Hepatocyte (in vitro differentiated cells): ENCODE data around the gene NFU1. TPM values are rescaled to one million over a fixed set of nuclear protein-coding genes. Genes with fewer than 3 reads are reported as not detected.

ENCODE experiments used
- DNase-seq: peaks from one replicate; pipeline ENCODE4 v3.0.0-alpha.2; 2016; ENCODE audit warnings: low spot score
- H2AFZ ChIP-seq: fragments of 200-600 bp; sonication (generic); 2 replicates; pipeline ENCODE4 v1.6.0; 2016; ENCODE audit warnings: antibody characterized with exemption, mild to moderate bottlenecking
- H3K27ac ChIP-seq: fragments of 200-600 bp; sonication (generic); 2 replicates; pipeline ENCODE4 v1.5.1; 2016; ENCODE audit warnings: mild to moderate bottlenecking
- H3K27me3 ChIP-seq: fragments of 200-600 bp; sonication (generic); 2 replicates; pipeline ENCODE4 v1.6.1; 2016
- H3K36me3 ChIP-seq: fragments of 200-600 bp; sonication (generic); replicated peaks from 2 replicates; pipeline ENCODE4 v1.5.1; 2016; ENCODE audit warnings: low read depth; ENCODE audit not compliant: insufficient read depth
- H3K4me1 ChIP-seq: fragments of 200-600 bp; sonication (generic); 2 replicates; pipeline ENCODE4 v1.5.1; 2016; ENCODE audit warnings: mild to moderate bottlenecking, moderate library complexity; ENCODE audit not compliant: insufficient read depth
- H3K4me2 ChIP-seq: fragments of 200-600 bp; sonication (generic); 2 replicates; pipeline ENCODE4 v1.6.0; 2016
- H3K4me3 ChIP-seq: fragments of 200-600 bp; sonication (generic); 2 replicates; pipeline ENCODE4 v1.5.1; 2016; ENCODE audit warnings: mild to moderate bottlenecking
- H3K79me2 ChIP-seq: fragments of 200-600 bp; sonication (generic); 2 replicates; pipeline ENCODE4 v1.6.0; 2017; ENCODE audit warnings: mild to moderate bottlenecking
- H3K9me2 ChIP-seq: fragments of 200-600 bp; sonication (generic); replicated peaks from 2 replicates; pipeline ENCODE4 v1.6.0; 2017; ENCODE audit warnings: mild to moderate bottlenecking; ENCODE audit not compliant: insufficient read depth
- H3K9me3 ChIP-seq: fragments of 200-600 bp; sonication (generic); 2 replicates; pipeline ENCODE4 v1.5.1; 2016; ENCODE audit warnings: low read depth, mild to moderate bottlenecking
- H4K20me1 ChIP-seq: fragments of 200-600 bp; sonication (generic); 2 replicates; pipeline ENCODE4 v1.6.0; 2016; ENCODE audit warnings: mild to moderate bottlenecking; ENCODE audit not compliant: insufficient read depth, poor library complexity, severe bottlenecking
- CTCF ChIP-seq: fragments of 200-600 bp; sonication (generic); IDR thresholded peaks from 2 replicates; pipeline ENCODE4 v1.5.1; 2016; ENCODE audit warnings: antibody characterized with exemption, mild to moderate bottlenecking; ENCODE audit not compliant: poor library complexity
- EZH2 ChIP-seq: fragments of 200-600 bp; sonication (generic); IDR thresholded peaks from 2 replicates; pipeline ENCODE4 v1.6.1; 2016; ENCODE audit warnings: antibody characterized with exemption, mild to moderate bottlenecking, borderline replicate concordance
- EZH2phosphoT487 ChIP-seq: fragments of 200-600 bp; sonication (generic); IDR thresholded peaks from one replicate; pipeline ENCODE4 v1.6.1; 2018; ENCODE audit warnings: antibody characterized with exemption, mild to moderate bottlenecking, low read depth, moderate library complexity; ENCODE audit not compliant: unreplicated experiment, severe bottlenecking
- WGBS: methylation state at CpG from one replicate; pipeline ENCODE4 v1.1.6; 2016; ENCODE audit warnings: low lambda C conversion rate; ENCODE audit errors: missing lambda C conversion rate; 5-methylcytosine and 5-hydroxymethylcytosine counted together
- polyA plus RNA-seq: library from polyadenylated mRNA; unstranded; fragments of >200 nt; fragmentation: Nextera tagmentation; extraction: Ambion mirVana; gene quantifications from 2 replicates; pipeline ENCODE4 v1.2.1, GENCODE V29; 2016
- total RNA-seq: library from RNA; depleted of rRNA; stranded (reverse); fragments of >200 nt; gene quantifications from 2 replicates; pipeline ENCODE4 v1.2.3, GENCODE V29; 2014

The NFU1 gene
- total and polyA plus RNA-seq, 2 experiments from 2014 or later: 50.6 to 79.1 TPM

GRCh38 chr2:69397234-69397633 lies 40.0 kb downstream of the NFU1 start:
- Histone ChIP-seq H3K27me3 (no peaks in the 10 kb centered on the region), H4K20me1 (no peaks in the 10 kb centered on the region), H2AFZ (no peak overlapping the region), H3K4me3 (no peak overlapping the region), H3K27ac (no peak overlapping the region), H3K36me3 (no peaks in the 10 kb centered on the region), H3K4me2 (no peak overlapping the region), H3K4me1 (no peaks in the 10 kb centered on the region), H3K79me2 (no peaks in the 10 kb centered on the region), H3K9me3 (no peaks in the 10 kb centered on the region), H3K9me2 (no peaks in the 10 kb centered on the region)
- no peak for DNase-seq
- TF ChIP-seq EZH2 (no peak), CTCF (no peak), EZH2phosphoT487 (no peak)

GRCh38 chr2:69395866-69396265 lies 41.4 kb downstream of the NFU1 start:
- H3K27ac ChIP-seq: no peak overlapping the region

GRCh38 chr2:69393963-69394362 lies 43.3 kb downstream of the NFU1 start:
- H3K9me3 ChIP-seq: no peaks in the 10 kb centered on the region
- H3K36me3 ChIP-seq: no peaks in the 10 kb centered on the region
- TF ChIP-seq EZH2phosphoT487: no peak
- TF ChIP-seq CTCF: no peak
- TF ChIP-seq EZH2: no peak
- no peaks in the 10 kb centered on the region for H3K9me2 ChIP-seq
- H4K20me1 ChIP-seq: no peaks in the 10 kb centered on the region
- no peak overlapping the region for H3K4me3 ChIP-seq
- no peaks in the 10 kb centered on the region for H3K79me2 ChIP-seq
- no peak for DNase-seq
- H2AFZ ChIP-seq: no peak overlapping the region
- H3K4me2 ChIP-seq: no peak overlapping the region
- no peak overlapping the region for H3K27ac ChIP-seq
- no peaks in the 10 kb centered on the region for H3K4me1 ChIP-seq
- no peaks in the 10 kb centered on the region for H3K27me3 ChIP-seq

More at GRCh38 chr2:69395866-69396265, 41.4 kb downstream of the NFU1 start:
- H3K9me3 ChIP-seq: no peaks in the 10 kb centered on the region
- H3K4me3 ChIP-seq: no peak overlapping the region
- H3K79me2 ChIP-seq: no peaks in the 10 kb centered on the region
- H3K4me2 ChIP-seq: no peak overlapping the region
- TF ChIP-seq CTCF (no peak), EZH2 (no peak), EZH2phosphoT487 (no peak)
- no peaks in the 10 kb centered on the region for H3K4me1 ChIP-seq
- no peaks in the 10 kb centered on the region for H3K9me2 ChIP-seq
- no peaks in the 10 kb centered on the region for H4K20me1 ChIP-seq
- H2AFZ ChIP-seq: no peak overlapping the region
- 83% methylated on average over 1 of the region's 1 CpG for WGBS
- no peaks in the 10 kb centered on the region for H3K36me3 ChIP-seq
- no peaks in the 10 kb centered on the region for H3K27me3 ChIP-seq
- no peak for DNase-seq

GRCh38 chr2:69390471-69390870 lies 46.8 kb downstream of the NFU1 start:
- Histone ChIP-seq H3K9me3 (no peaks in the 10 kb centered on the region), H3K27ac (no peak overlapping the region), H2AFZ (no peak overlapping the region), H3K4me1 (peaks cover 4% of the 10 kb centered on the region), H3K27me3 (no peaks in the 10 kb centered on the region), H3K36me3 (no peaks in the 10 kb centered on the region), H3K9me2 (no peaks in the 10 kb centered on the region), H3K4me3 (no peak overlapping the region), H3K4me2 (no peak overlapping the region), H3K79me2 (peaks cover 15% of the 10 kb centered on the region), H4K20me1 (no peaks in the 10 kb centered on the region)
- TF ChIP-seq EZH2phosphoT487: no peak
- no peak for TF ChIP-seq EZH2
- 95% methylated on average over 3 of the region's 3 CpGs for WGBS
- no peak for DNase-seq
